Thymus (tissue), 11 donors: ENCODE measurements around the gene SYT2. TPM values are rescaled to one million over a fixed set of nuclear protein-coding genes. Genes with fewer than 3 reads are reported as not detected.
"Not testable (repeated sequence)": the region's sequence is repeated elsewhere in the genome, so short reads cannot be mapped to it uniquely, and the experiment has no call there.

Experiments
- DNase-seq, 9 donors: peaks; one replicate each; pipeline ENCODE4 v3.0.0-alpha.2; 2013; ENCODE audit warnings: low spot score in 9 of 9, low read depth in 6 of 9, missing footprints in 1 of 9
- H3K27ac ChIP-seq, 2 donors: one replicate each; pipeline ENCODE4 v1.5.1; 2013; ENCODE audit warnings: control low read depth in 1 of 2, low read depth in 1 of 2, low read length in 1 of 2, mild to moderate bottlenecking in 1 of 2, moderate library complexity in 1 of 2
- H3K27me3 ChIP-seq, 2 donors: one replicate each; pipeline ENCODE4 v1.5.1; 2013; ENCODE audit warnings: low read length in 1 of 2; ENCODE audit not compliant: control insufficient read depth in 2 of 2, insufficient read depth in 1 of 2
- H3K36me3 ChIP-seq, 2 donors: one replicate each; pipeline ENCODE4 v1.5.1; 2013; ENCODE audit warnings: low read length in 1 of 2, mild to moderate bottlenecking in 1 of 2, moderate library complexity in 1 of 2; ENCODE audit not compliant: control insufficient read depth in 2 of 2, insufficient read depth in 2 of 2
- H3K4me1 ChIP-seq, 2 donors: one replicate each; pipeline ENCODE4 v1.5.1; 2013; ENCODE audit warnings: low read length in 2 of 2; ENCODE audit not compliant: control insufficient read depth in 2 of 2, insufficient read depth in 2 of 2
- H3K4me3 ChIP-seq, 2 donors: one replicate each; pipeline ENCODE4 v1.5.1; 2013; ENCODE audit warnings: low read length in 2 of 2, control low read depth in 1 of 2, mild to moderate bottlenecking in 1 of 2
- H3K9me3 ChIP-seq, 2 donors: one replicate each; pipeline ENCODE4 v1.5.1; 2013; ENCODE audit warnings: low read length in 1 of 2, mild to moderate bottlenecking in 1 of 2; ENCODE audit not compliant: control insufficient read depth in 2 of 2, insufficient read depth in 1 of 2
- WGBS: extraction: QIAGEN DNeasy Blood & Tissue Kit; methylation state at CpG from one replicate; pipeline ENCODE4 v1.1.7; 2013; 5-methylcytosine and 5-hydroxymethylcytosine counted together
- polyA plus RNA-seq: library from polyadenylated mRNA; stranded (reverse); fragments of 200-250 nt; gene quantifications from one replicate; pipeline ENCODE4 v1.2.3, GENCODE V29; 2013
- total RNA-seq: library from RNA; stranded (reverse); fragments of 120-200 nt; gene quantifications from one replicate; pipeline ENCODE4 v1.2.4, GENCODE V29; 2013
- donor health status: healthy.

SYT2 gene
- total and polyA plus RNA-seq, 2 donors, result 0.05 to 0.09 TPM

DNA sequence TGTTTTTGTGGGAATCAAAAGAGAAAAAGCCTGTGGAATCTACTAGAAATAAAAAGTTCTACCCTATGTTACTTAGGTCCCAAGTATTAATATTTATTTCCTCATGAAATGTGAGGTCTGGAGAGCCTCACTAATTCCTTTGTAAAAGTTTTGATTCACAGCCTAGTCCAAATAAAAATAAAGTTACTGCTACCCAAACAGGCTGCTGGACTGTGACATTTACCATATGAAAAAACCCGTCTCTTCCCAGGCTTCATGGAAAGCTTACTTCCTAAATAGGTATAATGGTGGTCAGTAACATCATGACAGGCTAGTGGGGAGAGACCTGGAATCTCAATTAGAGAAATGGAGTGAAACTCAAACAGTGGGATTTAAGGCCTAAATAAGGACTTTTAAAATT, 160.2 kb downstream of the SYT2 start:
- not testable (repeated sequence) for H3K9me3 ChIP-seq, DNase-seq, H3K4me3 ChIP-seq, H3K36me3 ChIP-seq, H3K4me1 ChIP-seq, H3K27ac ChIP-seq, H3K27me3 ChIP-seq
- WGBS, result 95% methylated on average over 1 of the region's 1 CpG

DNA sequence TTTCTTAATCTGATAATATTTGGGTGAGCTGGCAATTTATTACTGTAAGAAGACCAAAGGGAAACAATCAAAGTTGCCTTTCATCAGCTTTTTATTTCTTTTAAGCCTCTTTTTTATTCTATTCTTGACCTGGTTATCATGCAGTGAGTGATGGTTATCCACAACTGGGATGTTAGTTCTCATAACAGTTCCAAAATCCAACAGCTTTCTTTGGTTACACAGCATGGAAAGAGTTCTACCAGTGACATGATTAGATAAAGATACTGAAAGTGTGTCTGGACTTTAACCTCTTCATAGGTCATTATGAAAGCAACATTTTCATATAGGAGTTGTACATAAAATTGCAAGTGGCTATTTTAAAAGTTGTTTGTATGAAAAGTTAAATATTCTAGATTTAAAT, 163.0 kb downstream of the SYT2 start:
- no peak overlapping the region for H3K27ac ChIP-seq
- no peaks in the 10 kb centered on the region for H3K27me3 ChIP-seq
- H3K4me1 ChIP-seq, result no peaks in the 10 kb centered on the region
- no peak overlapping the region for H3K4me3 ChIP-seq
- no peaks in the 10 kb centered on the region for H3K36me3 ChIP-seq
- DNase-seq, result no peak
- no peaks in the 10 kb centered on the region for H3K9me3 ChIP-seq

DNA sequence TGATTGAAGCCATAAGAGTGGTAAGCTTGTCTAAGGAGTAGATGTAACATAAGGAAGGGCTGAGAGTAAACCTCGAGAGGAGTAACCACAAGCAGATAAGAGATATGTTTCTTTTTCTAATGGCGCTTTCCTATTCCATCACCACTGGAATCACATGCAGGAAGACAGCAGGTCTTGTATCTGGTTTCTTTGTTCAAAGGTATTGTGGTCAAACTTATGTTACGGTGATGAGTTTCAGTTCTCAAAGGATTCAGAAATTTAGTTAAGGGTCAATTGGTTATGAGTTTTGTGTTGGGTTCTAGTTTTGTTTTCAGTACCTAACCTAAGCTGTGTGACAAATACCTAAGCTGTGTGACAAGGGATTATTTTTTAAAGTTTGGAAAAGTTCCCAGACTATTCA, 163.5 kb downstream of the SYT2 start:
- not testable (repeated sequence) for H3K4me3 ChIP-seq, H3K27me3 ChIP-seq, H3K27ac ChIP-seq, H3K4me1 ChIP-seq, H3K9me3 ChIP-seq, H3K36me3 ChIP-seq, DNase-seq
- WGBS, result 33% methylated on average over 3 of the region's 3 CpGs

DNA sequence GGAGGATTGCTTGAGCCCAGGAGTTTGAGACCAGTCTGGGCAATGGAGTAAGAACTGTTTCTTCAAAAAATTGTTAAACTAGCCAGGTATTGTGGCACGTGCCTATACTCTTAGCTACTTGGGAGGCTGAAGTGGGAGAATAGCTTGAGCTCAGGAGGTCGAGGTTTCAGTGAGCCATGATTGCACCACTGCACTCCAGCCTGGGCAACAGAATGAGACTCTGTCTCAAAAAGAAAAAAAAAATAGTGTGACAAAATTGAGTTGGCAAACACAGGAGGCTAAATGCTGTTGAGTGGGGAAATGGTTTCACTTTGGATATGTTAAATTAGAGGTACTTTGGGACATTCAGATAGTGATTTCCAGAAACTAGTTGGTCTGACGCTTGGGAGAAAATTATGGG, 163.9 kb downstream of the SYT2 start:
- 94% methylated on average over 3 of the region's 3 CpGs for WGBS
- H3K4me3 ChIP-seq, H3K36me3 ChIP-seq, H3K27me3 ChIP-seq, H3K4me1 ChIP-seq, H3K27ac ChIP-seq, H3K9me3 ChIP-seq, DNase-seq: not testable (repeated sequence)

DNA sequence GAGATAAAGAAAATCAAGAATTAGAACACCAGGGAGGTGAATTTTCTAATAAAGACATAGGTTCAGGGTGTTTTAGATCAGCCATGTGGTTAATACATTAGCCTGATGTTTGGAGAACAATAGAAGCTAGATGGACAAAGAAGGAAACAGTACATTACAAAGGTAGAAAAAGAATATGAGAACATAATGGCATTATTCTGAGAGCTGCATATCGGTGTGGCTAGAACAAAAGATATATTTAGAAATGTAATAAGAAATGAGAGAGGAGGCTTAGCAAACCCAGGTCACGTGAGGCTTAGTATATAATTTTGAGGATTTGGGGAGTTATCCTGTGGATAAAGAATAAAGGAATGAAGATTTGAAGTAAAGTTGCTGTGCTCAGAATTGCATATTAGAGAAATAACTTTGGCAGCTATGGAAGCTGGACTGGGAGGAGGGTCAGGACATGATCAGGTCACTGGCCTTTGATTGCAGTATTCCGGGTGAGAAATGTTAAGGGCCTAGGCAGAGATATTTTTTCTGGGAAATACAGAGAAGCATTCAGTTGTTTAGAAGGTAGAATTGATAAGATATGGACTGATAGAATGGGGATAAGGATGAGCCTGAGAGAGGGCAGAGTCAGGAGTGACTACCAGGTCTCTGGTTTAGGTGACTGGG, 164.5 kb downstream of the SYT2 start:
- H3K4me3 ChIP-seq, H3K27ac ChIP-seq, H3K9me3 ChIP-seq, H3K36me3 ChIP-seq, DNase-seq, H3K4me1 ChIP-seq, H3K27me3 ChIP-seq: not testable (repeated sequence)
- 98% methylated on average over 3 of the region's 3 CpGs for WGBS

DNA sequence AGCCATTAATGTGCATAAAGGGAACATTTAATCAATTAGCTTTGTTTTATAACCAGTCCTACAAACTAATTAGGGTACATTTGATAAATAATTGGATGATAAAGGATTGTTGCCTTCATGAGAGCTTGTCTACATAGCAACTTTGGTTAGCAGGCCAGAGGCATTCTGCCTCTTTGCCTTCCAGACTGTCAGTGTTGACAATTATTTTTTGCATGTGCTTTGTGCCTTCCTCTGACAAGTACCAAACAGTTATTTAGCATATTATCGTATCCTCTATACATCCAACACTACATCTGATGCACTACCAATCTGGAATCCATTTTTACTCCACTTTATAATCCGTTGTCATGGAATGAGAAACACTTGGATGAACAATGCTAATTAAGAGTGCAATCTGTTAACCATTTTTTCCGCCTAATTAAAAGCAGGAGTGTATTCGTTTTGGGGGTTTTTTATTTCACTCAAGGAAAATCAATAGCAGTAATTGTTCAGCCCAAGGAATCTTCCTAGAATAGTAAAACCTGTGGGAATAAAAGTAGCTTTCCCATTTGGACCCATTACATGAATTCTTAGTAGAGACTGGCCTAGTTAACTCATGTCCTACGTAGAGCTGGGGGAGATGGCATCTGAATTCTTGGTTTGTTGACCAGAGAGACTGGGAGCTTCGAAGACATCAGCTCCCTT, 165.3 kb downstream of the SYT2 start:
- H3K4me1 ChIP-seq, H3K4me3 ChIP-seq, H3K27ac ChIP-seq, DNase-seq, H3K27me3 ChIP-seq, H3K9me3 ChIP-seq, H3K36me3 ChIP-seq: not testable (repeated sequence)
- 98% methylated on average over 6 of the region's 6 CpGs for WGBS

DNA sequence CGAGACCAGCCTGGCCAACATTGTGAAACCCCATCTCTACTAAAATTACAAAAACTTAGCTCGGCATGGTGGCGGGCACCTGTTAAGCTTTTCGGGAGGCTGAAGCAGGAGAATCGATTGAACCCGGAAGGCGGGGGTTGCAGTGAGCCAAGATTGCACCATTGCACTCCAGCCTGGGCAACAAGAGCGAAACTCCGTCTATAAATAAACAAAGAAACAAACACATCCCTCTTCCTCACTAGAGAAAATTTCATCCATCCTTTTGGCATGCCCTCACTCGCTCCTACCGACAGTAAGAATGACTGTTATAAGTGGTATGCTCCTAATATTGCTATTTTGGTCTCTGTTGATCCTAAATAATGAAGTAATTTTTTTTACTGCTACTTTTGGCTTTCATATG, 166.7 kb downstream of the SYT2 start:
- H3K4me3 ChIP-seq, H3K9me3 ChIP-seq, H3K27me3 ChIP-seq, H3K4me1 ChIP-seq, DNase-seq, H3K27ac ChIP-seq, H3K36me3 ChIP-seq: not testable (repeated sequence)
- 96% methylated on average over 11 of the region's 11 CpGs for WGBS

DNA sequence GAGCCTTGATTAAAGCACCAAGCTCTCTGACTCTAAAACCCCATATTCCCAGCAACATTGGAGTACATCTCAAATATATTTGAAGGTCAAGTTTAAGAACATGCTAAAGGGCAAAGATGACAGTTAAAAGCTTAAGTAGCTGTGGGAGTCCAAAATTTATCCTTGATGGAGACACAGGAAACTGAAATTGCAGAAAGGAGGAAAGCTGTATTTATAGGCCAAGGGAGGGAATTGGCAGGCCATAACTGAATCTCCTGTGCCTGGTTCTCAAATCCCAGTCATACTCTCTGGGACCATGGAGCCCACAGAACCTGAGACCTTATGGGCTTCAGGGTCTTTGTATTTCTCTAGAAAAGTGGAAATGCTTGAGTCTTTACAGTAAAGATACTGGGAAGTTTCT, 167.8 kb downstream of the SYT2 start:
- H3K27me3 ChIP-seq, H3K27ac ChIP-seq, H3K36me3 ChIP-seq, DNase-seq, H3K4me1 ChIP-seq, H3K4me3 ChIP-seq, H3K9me3 ChIP-seq: not testable (repeated sequence)

DNA sequence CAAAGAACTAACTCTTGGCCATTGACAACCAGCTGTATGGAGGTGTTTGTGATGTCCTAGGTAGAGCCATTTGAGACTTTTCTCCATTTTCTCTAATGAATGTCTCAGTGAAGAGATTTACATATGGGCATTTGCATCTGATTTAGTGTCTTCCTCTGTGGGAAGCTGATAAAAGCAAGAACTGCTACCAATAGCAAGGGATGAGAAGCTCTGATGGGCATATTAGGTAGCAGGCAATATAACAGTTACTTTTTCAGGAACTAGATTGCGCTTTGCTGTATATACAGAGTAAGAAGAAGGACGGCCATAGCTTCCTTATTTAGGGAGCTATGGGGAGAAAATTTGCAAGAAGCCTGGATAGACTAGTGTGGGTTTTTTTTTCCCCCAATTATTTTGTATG, 169.4 kb downstream of the SYT2 start:
- not testable (repeated sequence) for H3K4me1 ChIP-seq, H3K27ac ChIP-seq, H3K27me3 ChIP-seq, DNase-seq, H3K36me3 ChIP-seq, H3K4me3 ChIP-seq, H3K9me3 ChIP-seq
- 98% methylated on average over 2 of the region's 2 CpGs for WGBS
